HEK293 (cell line): ENCODE results near the gene EXOG.

Experiments used
- SETDB1 ChIP-seq: IDR thresholded peaks from one replicate; pipeline ENCODE4 v1.6.1; 2017; ENCODE audit warnings: mild to moderate bottlenecking, low read length, moderate library complexity, mixed read lengths; ENCODE audit not compliant: insufficient read length
- TCF7L2 ChIP-seq: IDR thresholded peaks from 2 replicates; pipeline ENCODE4 v1.6.1; 2011; ENCODE audit warnings: low read depth, mild to moderate bottlenecking, inconsistent platforms, low read length, moderate library complexity, borderline replicate concordance
- ZBTB17 ChIP-seq: fragments of 450-650 bp; formaldehyde crosslinking; IDR thresholded peaks from 2 replicates; pipeline ENCODE4 v1.5.1; 2016; ENCODE audit warnings: missing biosample characterization, missing genetic modification characterization
- ZNF239 ChIP-seq: fragments of 450-650 bp; formaldehyde crosslinking; IDR thresholded peaks from 2 replicates; pipeline ENCODE4 v1.5.1; 2016; ENCODE audit warnings: missing biosample characterization, missing genetic modification characterization
- ZNF274 ChIP-seq, 2 experiments: fragments of 200-500 bp in 1 of 2; fragments of 450-650 bp in 1 of 2; sonication (Bioruptor generic) in 1 of 2; formaldehyde crosslinking in 1 of 2; IDR thresholded peaks; 2 replicates each; pipeline versions ENCODE4 v1.5.1 to v1.6.1; 2014 to 2016; ENCODE audit warnings: borderline replicate concordance in 1 of 2, inconsistent platforms in 1 of 2, low read length in 1 of 2, missing biosample characterization in 1 of 2, missing genetic modification characterization in 1 of 2
- ZNF48 ChIP-seq: fragments of 450-650 bp; formaldehyde crosslinking; IDR thresholded peaks from 2 replicates; pipeline ENCODE4 v1.5.1; 2016; ENCODE audit warnings: missing biosample characterization, missing genetic modification characterization
- ZNF658 ChIP-seq: fragments of 450-650 bp; formaldehyde crosslinking; IDR thresholded peaks from 2 replicates; pipeline ENCODE4; 2016; ENCODE audit warnings: missing biosample characterization, missing genetic modification characterization
- TF ChIP-seq, protein P1 (sequence below): IDR thresholded peaks from 2 replicates; pipeline ENCODE4 v1.6.1; 2011; ENCODE audit warnings: mild to moderate bottlenecking, low read depth, low read length, borderline replicate concordance
- TF ChIP-seq, protein P2 (sequence below): fragments of 450-650 bp; formaldehyde crosslinking; IDR thresholded peaks from 2 replicates; pipeline ENCODE4 v1.5.1; 2016; ENCODE audit warnings: missing biosample characterization, missing genetic modification characterization

DNA sequence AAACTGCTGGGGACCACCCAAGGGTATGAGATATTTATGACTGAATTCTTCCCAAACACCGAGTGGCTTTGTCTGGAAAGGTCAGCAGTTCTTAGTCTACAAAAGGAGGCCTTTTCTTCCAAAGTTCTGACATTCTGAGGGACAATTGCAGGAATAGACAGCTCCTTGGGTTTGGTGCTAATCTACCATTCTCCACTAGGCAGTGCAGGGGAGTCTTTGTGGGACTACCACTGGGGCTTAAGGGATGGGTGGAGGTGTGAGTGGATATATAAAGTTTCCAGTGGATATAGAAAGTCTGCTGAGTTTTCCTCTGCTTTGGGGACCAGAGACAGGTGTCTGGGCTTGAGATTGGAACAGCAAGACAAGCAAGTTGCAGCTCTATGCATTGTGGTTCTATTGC, 62.7 kb downstream of the EXOG start:
- TF ChIP-seq ZBTB17 (tag by site-specific recombination) (no peak), ZNF658 (tag by site-specific recombination) (no peak), ZNF274 (IDR thresholded peaks at IDR 0.05; ENCODE audit: low read length) (no peak), ZNF274 (tag by site-specific recombination; IDR thresholded peaks at IDR 0.05; ENCODE audit: borderline replicate concordance) (no peak), ZNF48 (tag by site-specific recombination) (no peak), TCF7L2 (no peak), SETDB1 (no peak), ZNF239 (tag by site-specific recombination) (no peak)
- TF ChIP-seq, protein P1, sequence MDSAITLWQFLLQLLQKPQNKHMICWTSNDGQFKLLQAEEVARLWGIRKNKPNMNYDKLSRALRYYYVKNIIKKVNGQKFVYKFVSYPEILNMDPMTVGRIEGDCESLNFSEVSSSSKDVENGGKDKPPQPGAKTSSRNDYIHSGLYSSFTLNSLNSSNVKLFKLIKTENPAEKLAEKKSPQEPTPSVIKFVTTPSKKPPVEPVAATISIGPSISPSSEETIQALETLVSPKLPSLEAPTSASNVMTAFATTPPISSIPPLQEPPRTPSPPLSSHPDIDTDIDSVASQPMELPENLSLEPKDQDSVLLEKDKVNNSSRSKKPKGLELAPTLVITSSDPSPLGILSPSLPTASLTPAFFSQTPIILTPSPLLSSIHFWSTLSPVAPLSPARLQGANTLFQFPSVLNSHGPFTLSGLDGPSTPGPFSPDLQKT: no peak
- TF ChIP-seq, protein P2, sequence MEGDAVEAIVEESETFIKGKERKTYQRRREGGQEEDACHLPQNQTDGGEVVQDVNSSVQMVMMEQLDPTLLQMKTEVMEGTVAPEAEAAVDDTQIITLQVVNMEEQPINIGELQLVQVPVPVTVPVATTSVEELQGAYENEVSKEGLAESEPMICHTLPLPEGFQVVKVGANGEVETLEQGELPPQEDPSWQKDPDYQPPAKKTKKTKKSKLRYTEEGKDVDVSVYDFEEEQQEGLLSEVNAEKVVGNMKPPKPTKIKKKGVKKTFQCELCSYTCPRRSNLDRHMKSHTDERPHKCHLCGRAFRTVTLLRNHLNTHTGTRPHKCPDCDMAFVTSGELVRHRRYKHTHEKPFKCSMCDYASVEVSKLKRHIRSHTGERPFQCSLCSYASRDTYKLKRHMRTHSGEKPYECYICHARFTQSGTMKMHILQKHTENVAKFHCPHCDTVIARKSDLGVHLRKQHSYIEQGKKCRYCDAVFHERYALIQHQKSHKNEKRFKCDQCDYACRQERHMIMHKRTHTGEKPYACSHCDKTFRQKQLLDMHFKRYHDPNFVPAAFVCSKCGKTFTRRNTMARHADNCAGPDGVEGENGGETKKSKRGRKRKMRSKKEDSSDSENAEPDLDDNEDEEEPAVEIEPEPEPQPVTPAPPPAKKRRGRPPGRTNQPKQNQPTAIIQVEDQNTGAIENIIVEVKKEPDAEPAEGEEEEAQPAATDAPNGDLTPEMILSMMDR (tag by site-specific recombination): no peak
